ENCODE results near the gene MAML2. TPM values are rescaled to one million over a fixed set of nuclear protein-coding genes. Genes with fewer than 3 reads are reported as not detected.

The MAML2 gene
- total and polyA plus RNA-seq, 2 of the 8 experiments (the other 6 are each of a cell fraction or from before 2014, with no cell fraction given): 3.8 to 6.6 TPM

DNA sequence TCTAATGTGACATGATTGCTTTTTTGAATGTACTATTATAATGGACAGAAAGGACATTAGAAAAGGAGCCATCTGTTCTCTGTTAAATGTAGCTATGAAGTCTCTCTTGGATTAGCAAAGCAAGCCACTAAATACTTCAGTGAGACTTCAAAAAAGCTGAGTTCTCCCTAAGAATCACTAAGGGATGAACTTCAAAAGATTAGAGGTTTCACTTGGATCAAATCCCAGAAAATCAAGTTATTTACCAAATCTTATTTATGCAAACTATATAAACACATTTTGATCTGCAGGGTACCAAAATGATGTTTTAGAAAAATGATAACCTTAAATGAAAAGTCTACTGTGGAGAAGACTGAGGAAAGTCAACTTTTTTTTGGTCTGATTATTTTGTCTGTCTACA, 337.0 kb downstream of the MAML2 start (continued):
- TF ChIP-seq, protein P1, sequence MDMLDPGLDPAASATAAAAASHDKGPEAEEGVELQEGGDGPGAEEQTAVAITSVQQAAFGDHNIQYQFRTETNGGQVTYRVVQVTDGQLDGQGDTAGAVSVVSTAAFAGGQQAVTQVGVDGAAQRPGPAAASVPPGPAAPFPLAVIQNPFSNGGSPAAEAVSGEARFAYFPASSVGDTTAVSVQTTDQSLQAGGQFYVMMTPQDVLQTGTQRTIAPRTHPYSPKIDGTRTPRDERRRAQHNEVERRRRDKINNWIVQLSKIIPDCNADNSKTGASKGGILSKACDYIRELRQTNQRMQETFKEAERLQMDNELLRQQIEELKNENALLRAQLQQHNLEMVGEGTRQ (IDR thresholded peaks at IDR 0.05; ENCODE audit: low read length): no peak
- no peak for TF ChIP-seq RAD21 (IDR thresholded peaks at IDR 0.05 in 1 of 2, conservative IDR thresholded peaks at IDR 0.05 in 1 of 2; ENCODE audit: low read depth in 2 of 2, low read length in 2 of 2)
- TF ChIP-seq NRF1 (IDR thresholded peaks at IDR 0.05; ENCODE audit: low read depth, low read length): no peak
- no peak for TF ChIP-seq ZNF274 (IDR thresholded peaks at IDR 0.05; ENCODE audit: borderline replicate concordance, extremely low read depth, low read length)
